Measurements from ENCODE around the gene RAC2.

The RAC2 gene

DNA sequence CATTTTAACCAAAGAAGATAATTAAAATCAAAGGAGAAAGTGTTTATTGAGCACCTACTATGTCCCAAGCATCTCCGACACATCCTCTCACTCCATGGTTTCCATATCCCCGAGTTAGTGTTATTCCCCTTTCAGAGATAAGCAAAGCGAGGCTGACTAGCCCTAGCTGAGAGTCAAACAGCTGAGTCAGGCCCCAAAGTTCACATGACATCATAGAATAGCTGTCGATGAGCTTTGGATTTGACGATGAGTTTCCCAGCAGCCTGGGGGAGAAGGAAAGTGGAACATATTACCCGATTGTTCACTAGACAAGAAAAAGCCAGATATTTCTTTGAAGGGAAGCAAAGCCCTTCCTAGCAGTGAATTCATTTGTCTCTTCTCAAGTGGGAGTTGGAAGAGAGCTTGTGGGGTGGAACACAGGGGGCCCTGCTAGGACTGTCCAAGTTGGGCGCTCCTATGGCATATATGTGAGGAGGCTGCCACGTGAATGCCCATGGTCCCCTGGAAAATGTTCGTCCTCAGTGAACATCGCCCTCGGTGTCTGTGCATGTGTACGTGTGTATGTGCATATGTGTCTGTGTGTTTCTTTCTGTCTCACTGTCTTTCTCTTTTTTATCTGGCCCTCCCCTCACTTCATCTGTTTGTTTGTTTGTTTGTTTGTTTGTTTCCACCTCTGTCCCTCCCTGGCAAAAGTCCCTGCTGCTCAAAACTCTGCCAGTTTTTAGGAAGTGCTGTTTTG, 37.7 kb upstream of the RAC2 start:
- TF ChIP-seq, protein P1, sequence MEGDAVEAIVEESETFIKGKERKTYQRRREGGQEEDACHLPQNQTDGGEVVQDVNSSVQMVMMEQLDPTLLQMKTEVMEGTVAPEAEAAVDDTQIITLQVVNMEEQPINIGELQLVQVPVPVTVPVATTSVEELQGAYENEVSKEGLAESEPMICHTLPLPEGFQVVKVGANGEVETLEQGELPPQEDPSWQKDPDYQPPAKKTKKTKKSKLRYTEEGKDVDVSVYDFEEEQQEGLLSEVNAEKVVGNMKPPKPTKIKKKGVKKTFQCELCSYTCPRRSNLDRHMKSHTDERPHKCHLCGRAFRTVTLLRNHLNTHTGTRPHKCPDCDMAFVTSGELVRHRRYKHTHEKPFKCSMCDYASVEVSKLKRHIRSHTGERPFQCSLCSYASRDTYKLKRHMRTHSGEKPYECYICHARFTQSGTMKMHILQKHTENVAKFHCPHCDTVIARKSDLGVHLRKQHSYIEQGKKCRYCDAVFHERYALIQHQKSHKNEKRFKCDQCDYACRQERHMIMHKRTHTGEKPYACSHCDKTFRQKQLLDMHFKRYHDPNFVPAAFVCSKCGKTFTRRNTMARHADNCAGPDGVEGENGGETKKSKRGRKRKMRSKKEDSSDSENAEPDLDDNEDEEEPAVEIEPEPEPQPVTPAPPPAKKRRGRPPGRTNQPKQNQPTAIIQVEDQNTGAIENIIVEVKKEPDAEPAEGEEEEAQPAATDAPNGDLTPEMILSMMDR (IDR thresholded peaks at IDR 0.05; ENCODE audit: insufficient read depth, low read depth, low read length, missing control alignments): no peak
- H3K4me3 ChIP-seq (ENCODE audit: low read length): no peak overlapping the region
- no peak for DNase-seq (ENCODE audit: low read depth)

DNA sequence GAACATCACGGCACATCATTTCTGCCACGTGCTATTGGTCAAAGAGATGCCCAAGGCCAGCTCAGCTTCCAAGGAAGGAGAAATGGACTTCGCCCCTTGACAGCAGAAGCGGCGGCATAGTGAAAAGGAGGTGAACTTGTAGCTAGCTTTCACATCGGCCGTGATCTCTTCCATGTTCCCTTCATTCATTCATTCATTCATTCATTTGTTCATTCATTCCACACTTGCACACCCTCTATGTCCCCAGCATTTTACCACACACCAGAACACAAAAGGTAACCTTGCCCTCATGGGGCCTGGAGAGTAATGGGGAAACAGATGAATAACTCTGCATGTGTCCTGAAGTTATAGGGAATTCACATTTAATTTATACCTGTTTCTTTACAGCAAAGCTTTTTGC, 37.1 kb upstream of the RAC2 start:
- no peak overlapping the region for H3K4me3 ChIP-seq (ENCODE audit: low read length)
- no peak for DNase-seq (ENCODE audit: low read depth)
- TF ChIP-seq, protein P1 (IDR thresholded peaks at IDR 0.05; ENCODE audit: insufficient read depth, low read depth, low read length, missing control alignments): no peak

DNA sequence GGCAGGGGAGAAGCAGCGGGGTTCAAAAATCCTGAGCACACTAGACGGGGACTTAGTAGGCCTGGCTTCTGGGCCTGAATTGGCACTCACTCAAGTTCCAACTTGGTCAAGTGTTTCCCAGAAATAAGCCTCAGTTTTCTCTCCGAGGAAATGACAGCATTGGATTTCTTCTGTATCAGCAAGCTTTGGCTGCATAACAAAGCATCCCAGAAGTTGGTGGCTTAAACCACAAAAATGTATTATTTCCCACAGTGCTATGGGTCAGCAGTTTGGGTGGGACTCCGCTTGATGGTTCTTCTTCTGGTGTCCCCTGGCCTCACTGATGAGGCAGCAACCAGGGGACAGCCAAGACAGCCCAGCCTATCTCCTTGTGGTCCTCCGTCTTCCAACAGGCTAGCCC, 36.6 kb upstream of the RAC2 start:
- no peak overlapping the region for H3K4me3 ChIP-seq (ENCODE audit: low read length)
- TF ChIP-seq, protein P1 (IDR thresholded peaks at IDR 0.05; ENCODE audit: insufficient read depth, low read depth, low read length, missing control alignments): no peak
- DNase-seq (ENCODE audit: low read depth): no peak

DNA sequence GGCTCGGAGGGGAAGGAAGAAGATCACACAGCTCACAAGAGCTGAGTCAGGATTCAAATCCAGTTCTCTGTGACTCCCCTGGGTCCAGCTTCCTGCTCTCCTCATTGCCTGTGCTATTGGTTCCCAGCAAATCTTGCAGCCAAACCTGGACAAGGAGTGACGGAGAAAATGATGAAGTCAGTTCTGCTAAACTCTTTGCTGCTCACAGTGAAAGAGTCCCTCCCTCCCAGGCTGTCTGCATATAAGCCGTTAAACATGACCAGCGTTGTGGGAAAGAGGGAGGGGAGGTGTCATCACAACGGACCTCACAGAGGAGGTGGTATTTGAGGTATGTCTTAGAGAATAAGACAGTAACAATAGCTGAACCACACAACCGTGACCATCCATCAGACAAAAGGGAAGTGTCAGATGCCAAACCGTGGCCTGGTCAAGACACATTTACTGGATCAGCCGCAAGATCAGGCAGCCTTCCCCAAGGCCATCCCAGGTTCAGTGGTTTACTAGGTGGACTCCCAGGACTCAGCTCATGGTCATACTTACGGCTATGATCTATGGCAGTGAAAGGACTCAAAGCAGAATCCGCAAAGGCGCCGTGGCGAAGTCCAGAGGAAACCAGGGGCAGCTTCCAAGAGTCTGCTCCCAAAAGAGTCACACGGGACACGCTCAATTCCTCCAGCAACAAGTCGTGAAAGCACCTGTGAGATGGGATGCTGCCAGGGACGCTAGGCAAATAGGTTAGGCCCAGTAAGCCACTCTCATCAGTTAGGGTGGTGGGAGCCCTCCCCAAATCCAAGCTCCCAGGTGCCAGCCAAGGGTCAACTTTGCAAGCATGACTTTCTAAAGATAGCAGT, 35.5 kb upstream of the RAC2 start:
- H3K4me3 ChIP-seq (ENCODE audit: low read length): no peak overlapping the region
- no peak for DNase-seq (ENCODE audit: low read depth)
- TF ChIP-seq, protein P1 (IDR thresholded peaks at IDR 0.05; ENCODE audit: insufficient read depth, low read depth, low read length, missing control alignments): no peak

DNA sequence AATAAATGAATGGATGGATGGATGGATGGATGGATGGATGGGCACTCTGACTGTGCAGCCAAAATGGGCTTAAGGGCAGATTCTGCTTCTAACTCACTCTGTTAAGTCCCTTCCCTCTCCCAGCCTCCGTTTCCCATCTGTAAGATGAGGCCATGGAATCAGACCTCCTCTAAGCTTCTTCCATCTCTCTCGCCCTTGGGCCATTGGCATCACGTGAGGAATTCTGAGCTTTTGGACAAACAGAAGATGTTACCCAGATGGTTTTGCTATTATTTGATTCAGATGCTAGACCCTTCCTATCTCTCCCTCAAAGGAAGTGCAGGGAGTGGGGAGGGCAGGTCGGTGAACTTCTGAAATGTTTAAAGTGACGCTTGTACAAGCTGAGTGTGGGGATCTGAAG, 34.2 kb upstream of the RAC2 start:
- H3K4me3 ChIP-seq (ENCODE audit: low read length): no peak overlapping the region
- TF ChIP-seq, protein P1 (IDR thresholded peaks at IDR 0.05; ENCODE audit: insufficient read depth, low read depth, low read length, missing control alignments): no peak
- DNase-seq (ENCODE audit: low read depth): no peak

DNA sequence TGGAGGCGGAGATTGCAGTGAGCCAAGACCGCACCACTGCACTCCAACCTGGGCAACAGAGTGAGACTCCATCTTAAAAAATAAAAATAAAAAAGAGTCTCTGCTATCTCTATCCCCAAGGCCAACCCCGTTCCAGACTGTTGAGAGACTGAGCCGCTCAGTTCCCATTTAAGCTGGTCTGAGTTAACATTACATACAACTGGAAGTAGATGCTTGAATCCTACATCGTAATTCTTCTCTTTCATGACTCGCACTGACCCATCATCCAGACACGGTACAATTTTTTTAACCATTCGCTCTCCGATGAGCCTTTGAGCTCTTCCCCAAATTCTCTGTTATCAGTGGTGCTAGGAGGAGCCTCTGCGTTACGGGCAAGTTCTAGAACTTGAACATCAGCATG, 33.3 kb upstream of the RAC2 start:
- H3K4me3 ChIP-seq (ENCODE audit: low read length): no peak overlapping the region
- DNase-seq (ENCODE audit: low read depth): no peak
- TF ChIP-seq, protein P1 (IDR thresholded peaks at IDR 0.05; ENCODE audit: insufficient read depth, low read depth, low read length, missing control alignments): no peak

All from epithelial cell of esophagus (primary cell).